Activated naive CD8-positive, alpha-beta T cell treated with anti-CD3 and anti-CD28 coated beads, Interleukin-2, amount 50 U/mL, for 24 hours (primary cell): ENCODE data around the gene HBD.

Experiments
- ATAC-seq: fragments of 150-1000 bp; cut with Tn5 transposase; one replicate; pipeline ENCODE4 v1.10.0; 2021
- DNase-seq: peaks from one replicate; pipeline ENCODE4 v3.0.0; 2021
- H3K27ac Mint-ChIP-seq: one replicate; pipeline ENCODE4 v1.8.0; 2021; ENCODE audit warnings: mild to moderate bottlenecking, mixed read lengths
- H3K27me3 Mint-ChIP-seq: one replicate; pipeline ENCODE4 v1.8.0; 2021; ENCODE audit warnings: mixed read lengths
- H3K36me3 Mint-ChIP-seq: one replicate; pipeline ENCODE4 v1.8.0; 2021; ENCODE audit warnings: low read depth, mixed read lengths
- H3K4me1 Mint-ChIP-seq: one replicate; pipeline ENCODE4 v1.8.0; 2021; ENCODE audit warnings: mixed read lengths
- H3K4me3 Mint-ChIP-seq: one replicate; pipeline ENCODE4 v1.8.0; 2021; ENCODE audit warnings: mild to moderate bottlenecking, moderate library complexity, mixed read lengths
- H3K9me3 Mint-ChIP-seq: one replicate; pipeline ENCODE4 v1.8.0; 2021; ENCODE audit warnings: mixed read lengths

HBD gene

GRCh38 chr11:5198285-5198684 is 36.0 kb downstream of the HBD start:
- Mint-ChIP-seq H3K27me3 (peaks cover 2% of the 10 kb centered on the region), H3K9me3 (no peaks in the 10 kb centered on the region), H3K36me3 (no peaks in the 10 kb centered on the region), H3K4me1 (no peaks in the 10 kb centered on the region), H3K4me3 (no peak overlapping the region), H3K27ac (no peak overlapping the region)
- DNase-seq (no peak), ATAC-seq (no peak)

GRCh38 chr11:5197536-5197935 is 36.7 kb downstream of the HBD start:
- H3K4me3 Mint-ChIP-seq, result no peak overlapping the region
- H3K27ac Mint-ChIP-seq, result no peak overlapping the region
- H3K4me1 Mint-ChIP-seq, result no peaks in the 10 kb centered on the region
- H3K36me3 Mint-ChIP-seq, result no peaks in the 10 kb centered on the region
- ATAC-seq, result no peak
- H3K27me3 Mint-ChIP-seq, result peaks cover 4% of the 10 kb centered on the region
- no peaks in the 10 kb centered on the region for H3K9me3 Mint-ChIP-seq
- no peak for DNase-seq

- Mint-ChIP-seq H3K27ac (no peak overlapping the region), H3K9me3 (no peaks in the 10 kb centered on the region), H3K36me3 (no peaks in the 10 kb centered on the region), H3K4me3 (no peak overlapping the region), H3K4me1 (no peaks in the 10 kb centered on the region), H3K27me3 (peaks cover 4% of the 10 kb centered on the region)
- DNase-seq, result no peak
- ATAC-seq, result no peak
Observed at GRCh38 chr11:5196731-5197130, 37.6 kb downstream of the HBD start.

- no peaks in the 10 kb centered on the region for H3K4me1 Mint-ChIP-seq
- H3K27ac Mint-ChIP-seq, result no peak overlapping the region
- ATAC-seq (no peak), DNase-seq (no peak)
- no peaks in the 10 kb centered on the region for H3K36me3 Mint-ChIP-seq
- H3K27me3 Mint-ChIP-seq, result peaks cover 2% of the 10 kb centered on the region
- H3K4me3 Mint-ChIP-seq, result no peak overlapping the region
- H3K9me3 Mint-ChIP-seq, result no peaks in the 10 kb centered on the region
Observed at GRCh38 chr11:5196067-5196466, 38.2 kb downstream of the HBD start.

GRCh38 chr11:5192738-5193137 is 41.5 kb downstream of the HBD start:
- Mint-ChIP-seq H3K9me3 (peaks cover 14% of the 10 kb centered on the region), H3K4me1 (no peaks in the 10 kb centered on the region), H3K36me3 (no peaks in the 10 kb centered on the region), H3K4me3 (no peak overlapping the region), H3K27ac (no peak overlapping the region), H3K27me3 (peaks cover 2% of the 10 kb centered on the region)
- DNase-seq, result no peak
- ATAC-seq, result no peak

- Mint-ChIP-seq H3K36me3 (no peaks in the 10 kb centered on the region), H3K27ac (no peak overlapping the region), H3K4me3 (no peak overlapping the region), H3K27me3 (peaks cover 2% of the 10 kb centered on the region), H3K4me1 (no peaks in the 10 kb centered on the region), H3K9me3 (peaks cover 14% of the 10 kb centered on the region)
- DNase-seq (no peak), ATAC-seq (no peak)
Observed at GRCh38 chr11:5188201-5188600, 46.1 kb downstream of the HBD start.
